Thyroid gland (tissue), 4 donors: ENCODE data around the gene HRG.
"Not testable (repeated sequence)": the region's sequence is repeated elsewhere in the genome, so short reads cannot be mapped to it uniquely, and the experiment has no call there.

Experiments
- CTCF ChIP-seq, 6 experiments: fragments of 200-600 bp in 3 of 6; fragments of 450-650 bp in 3 of 6; sonication (generic) in 3 of 6; IDR thresholded peaks; one replicate each; pipeline ENCODE4 v1.5.1; 2016 to 2019; ENCODE audit warnings: antibody characterized with exemption in 6 of 6, mild to moderate bottlenecking in 2 of 6, inconsistent platforms in 1 of 6, moderate library complexity in 1 of 6
- POLR2A ChIP-seq, 2 donors: fragments of 450-650 bp; IDR thresholded peaks; one replicate each; pipeline ENCODE4 v1.6.1; 2017; ENCODE audit warnings: antibody characterized with exemption in 2 of 2, mild to moderate bottlenecking in 2 of 2, moderate library complexity in 1 of 2

GRCh38 chr3:186634207-186634606 lies 31.6 kb upstream of the HRG start:
- not testable (repeated sequence) for TF ChIP-seq POLR2A, CTCF (IDR thresholded peaks at IDR 0.05)
